GM19463 (cell line): ENCODE data around the gene MTX1.
A peak's percentile ranks its signal among the peaks of the same experiment; 100 is the strongest.
"Not testable (repeated sequence)": the region's sequence is repeated elsewhere in the genome, so short reads cannot be mapped to it uniquely, and the experiment has no call there.

Experiments used
- ATAC-seq: cut with Tn5 transposase; IDR thresholded peaks from one replicate; pipeline ENCODE4 v1.9.1; 2021; ENCODE audit warnings: mild to moderate bottlenecking, moderate library complexity; ENCODE audit not compliant: unreplicated experiment

Gene MTX1

DNA sequence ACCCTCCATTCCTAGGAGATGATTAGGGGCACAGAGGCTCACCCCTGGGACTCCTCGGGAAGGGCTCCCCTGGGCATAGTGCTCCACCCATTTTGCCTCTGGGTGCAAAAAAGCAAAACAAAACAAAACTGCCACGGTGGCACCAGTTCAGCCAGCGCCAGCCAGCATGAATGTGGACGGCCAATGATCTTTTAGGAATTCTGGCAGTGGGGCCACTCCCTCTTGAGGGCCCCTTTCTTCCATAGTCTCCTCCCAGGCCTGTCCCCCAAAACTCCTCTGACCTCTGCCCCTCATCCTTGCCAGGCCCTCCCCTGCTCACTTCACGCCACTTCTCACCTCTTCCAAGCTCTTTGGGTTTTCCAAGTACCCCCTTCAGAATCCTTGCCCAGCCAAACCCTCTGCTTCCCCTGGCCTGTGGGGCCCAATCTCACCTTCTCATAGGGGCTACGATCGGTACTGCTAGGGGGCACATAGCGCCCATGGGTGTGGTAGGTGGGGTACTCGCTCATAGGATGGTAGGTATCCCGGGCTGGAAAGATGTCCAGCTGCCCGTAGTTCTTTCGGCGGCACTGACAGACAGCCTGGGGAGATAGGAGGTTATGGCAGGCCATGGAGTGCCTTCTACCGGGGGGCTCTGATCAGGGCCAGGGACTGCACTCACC, 21.6 kb upstream of the MTX1 start:
- ATAC-seq, result no peak

DNA sequence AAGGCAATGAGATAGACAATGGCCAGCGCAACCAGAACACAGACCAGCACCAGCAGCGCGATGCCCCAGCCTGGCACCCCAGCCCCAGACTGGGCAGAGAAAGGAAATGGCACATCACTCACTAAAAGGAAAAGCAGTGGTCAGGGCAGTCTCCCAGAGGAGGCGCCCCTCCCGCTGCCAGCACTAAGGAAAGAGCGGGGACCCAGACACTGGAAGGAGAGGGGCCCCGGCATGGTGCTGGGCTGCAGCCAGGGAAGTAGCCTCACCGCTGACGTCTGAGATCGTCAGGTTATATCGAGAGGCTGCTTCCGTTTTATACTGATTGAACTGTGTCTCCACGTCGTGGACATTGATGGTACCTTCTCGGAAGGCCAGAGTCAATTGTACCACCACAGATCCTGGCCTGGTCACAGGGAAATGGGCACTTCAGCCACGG, 21.0 kb upstream of the MTX1 start:
- ATAC-seq, result no peak

GRCh38 chr1:155188268-155188667, 20.2 kb upstream of the MTX1 start:
- ATAC-seq, result no peak

DNA sequence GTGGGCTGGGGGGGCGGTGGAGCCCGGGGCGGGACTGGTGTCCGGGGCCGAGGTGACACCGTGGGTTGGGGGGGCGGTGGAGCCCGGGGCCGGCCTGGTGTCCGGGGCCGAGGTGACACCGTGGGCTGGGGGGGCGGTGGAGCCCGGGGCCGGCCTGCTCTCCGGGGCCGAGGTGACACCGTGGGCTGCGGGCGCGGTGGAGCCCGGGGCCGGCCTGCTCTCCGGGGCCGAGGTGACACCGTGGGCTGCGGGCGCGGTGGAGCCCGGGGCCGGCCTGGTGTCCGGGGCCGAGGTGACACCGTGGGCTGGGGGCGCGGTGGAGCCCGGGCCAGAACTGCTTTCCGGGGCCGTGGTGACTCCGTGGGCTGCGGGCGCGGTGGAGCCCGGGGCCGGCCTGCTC, 18.6 kb upstream of the MTX1 start:
- ATAC-seq, result not testable (repeated sequence)

GRCh38 chr1:155191904-155192303, 16.6 kb upstream of the MTX1 start:
- ATAC-seq, result no peak

GRCh38 chr1:155192346-155193274, 15.9 kb upstream of the MTX1 start:
- no peak for ATAC-seq

DNA sequence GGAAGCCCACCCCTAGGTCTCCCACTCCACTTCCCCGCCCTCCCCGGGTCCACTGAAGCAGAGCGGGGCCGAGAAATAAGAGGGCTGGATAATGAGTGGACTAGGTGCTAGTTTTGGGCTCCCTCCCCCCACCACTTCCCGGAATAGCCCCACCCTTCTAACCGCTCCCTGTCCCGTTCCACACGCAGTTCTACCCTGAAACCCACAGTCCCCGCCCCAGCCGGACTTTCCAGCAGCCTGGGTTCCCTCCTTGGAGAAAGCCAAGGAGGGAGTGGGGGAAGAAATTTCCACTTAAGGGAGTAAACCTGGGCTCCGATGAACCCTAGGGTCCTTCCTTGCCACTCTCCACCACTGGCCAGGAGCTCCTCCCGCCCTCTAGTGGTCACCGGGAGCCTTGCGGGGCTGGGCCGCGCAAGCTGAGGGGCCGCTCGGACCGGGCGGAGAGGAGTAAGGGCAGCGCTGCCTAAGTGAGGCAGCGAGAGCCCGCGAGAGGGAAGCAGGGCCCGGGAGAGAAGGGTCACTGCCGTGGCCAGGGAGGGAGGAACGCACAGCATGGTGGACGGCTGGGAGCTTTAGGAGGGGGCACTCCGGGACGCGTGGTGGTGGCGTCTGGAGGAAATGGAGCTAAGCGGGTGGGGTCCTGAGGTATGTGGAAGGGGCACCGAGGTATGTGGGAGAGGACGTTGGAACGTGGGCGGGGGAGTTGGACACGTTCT, 15.1 kb upstream of the MTX1 start:
- ATAC-seq, result peak; percentile 83

GRCh38 chr1:155193991-155194240, 14.6 kb upstream of the MTX1 start:
- ATAC-seq, result not testable (repeated sequence)

DNA sequence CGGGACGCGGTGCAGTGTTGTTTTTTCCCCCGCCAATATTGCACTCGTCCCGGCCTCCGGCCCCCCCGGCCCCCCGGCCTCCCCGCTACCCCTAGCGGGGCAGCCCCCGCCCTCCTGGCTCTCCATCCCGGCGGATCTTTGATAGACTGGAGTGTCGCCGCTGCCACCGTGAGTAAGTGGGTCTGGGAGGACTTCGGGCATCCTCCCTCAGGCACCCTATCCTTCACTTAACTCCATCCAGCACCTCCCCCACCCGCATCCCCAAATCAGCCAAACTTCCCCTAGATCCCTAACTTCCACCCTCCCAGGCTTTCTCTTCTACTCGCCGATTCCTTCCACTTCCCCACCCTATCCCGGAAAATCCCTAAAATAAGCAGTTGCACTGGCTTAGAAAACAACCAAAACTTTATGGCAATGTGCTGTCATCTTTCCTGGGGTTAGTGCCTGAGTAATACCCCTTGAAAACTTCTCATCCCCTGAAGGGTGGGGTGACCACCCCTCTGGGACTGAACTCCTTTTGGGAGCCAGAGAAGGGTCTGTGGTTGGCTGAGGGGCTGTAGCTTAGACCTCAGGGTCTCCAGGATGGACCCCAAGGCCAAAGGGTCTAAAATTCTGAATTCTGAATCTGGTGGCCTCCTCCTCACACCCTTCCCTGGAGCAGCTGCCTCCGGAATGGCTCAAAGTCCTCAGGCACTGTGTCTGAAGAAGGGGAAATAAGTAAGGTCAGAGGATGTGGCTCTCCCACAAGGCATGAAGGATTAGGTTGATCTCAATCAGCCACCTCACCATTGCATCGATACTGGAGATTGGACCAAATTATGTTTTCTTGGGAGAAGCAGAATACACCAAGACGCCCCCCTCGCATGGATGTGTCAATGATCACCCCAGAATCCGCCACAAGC, 13.0 kb upstream of the MTX1 start:
- no peak for ATAC-seq

GRCh38 chr1:155196103-155196892, 12.2 kb upstream of the MTX1 start:
- no peak for ATAC-seq

DNA sequence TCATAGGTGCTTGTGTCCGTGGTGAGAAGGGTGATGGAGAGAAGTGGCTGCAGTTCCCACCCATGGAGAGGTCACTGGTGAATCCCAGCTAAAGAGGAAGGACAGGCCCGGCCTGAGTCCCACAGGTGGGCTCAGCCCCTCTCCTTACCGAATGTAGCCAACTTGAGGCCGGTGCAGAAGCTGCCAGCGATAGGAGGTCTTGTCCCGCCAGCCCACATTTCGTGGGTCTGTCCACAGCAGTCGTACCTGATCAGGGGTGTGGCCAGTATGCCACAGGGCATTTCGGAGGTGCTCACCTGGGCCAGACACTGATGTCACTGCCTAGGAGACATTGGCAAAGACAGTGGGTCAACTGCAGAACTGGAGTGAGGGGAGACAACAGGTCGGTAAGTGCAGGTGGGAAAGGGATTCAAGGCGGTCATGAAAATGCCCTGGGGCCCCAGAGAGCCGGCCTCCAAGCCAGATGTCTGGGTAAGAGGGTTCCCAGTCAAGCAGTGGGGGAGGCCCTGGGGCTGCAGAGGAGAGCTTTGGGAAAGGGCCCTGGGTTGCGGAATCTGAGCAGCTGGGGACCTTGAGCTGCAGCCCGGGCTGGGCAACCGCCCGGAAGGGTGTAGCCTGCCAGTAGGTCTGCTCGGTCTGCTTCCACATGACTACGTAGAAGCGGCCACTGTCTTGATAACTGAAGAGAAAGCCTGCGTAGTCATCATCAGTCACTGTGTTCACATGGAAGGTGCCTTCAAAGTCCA, 11.4 kb upstream of the MTX1 start:
- ATAC-seq, result no peak

GRCh38 chr1:155197901-155198546, 10.5 kb upstream of the MTX1 start:
- no peak for ATAC-seq

DNA sequence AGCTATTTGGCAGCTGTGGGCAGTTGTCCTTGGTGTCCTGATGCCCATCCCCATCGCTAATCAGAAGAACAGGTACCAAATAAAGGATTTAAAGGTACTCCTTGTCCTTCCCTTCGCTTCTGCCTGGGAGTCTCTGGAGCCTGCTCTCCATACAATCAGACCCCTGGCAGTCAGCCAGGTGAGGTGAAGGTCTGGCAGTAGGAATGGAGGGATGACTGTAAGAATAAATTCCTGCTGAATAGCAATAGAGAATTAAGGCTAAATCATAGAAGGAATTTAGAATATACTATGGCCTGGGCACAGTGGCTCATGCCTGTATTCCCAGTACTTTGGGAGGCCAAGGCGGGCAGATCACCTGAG, 10.0 kb upstream of the MTX1 start:
- ATAC-seq, result no peak

- no peak for ATAC-seq
These were observed 8.7 kb upstream of the MTX1 start for GRCh38 chr1:155199792-155200191.

- ATAC-seq, result no peak
These were observed 7.6 kb upstream of the MTX1 start for GRCh38 chr1:155200920-155201319.

DNA sequence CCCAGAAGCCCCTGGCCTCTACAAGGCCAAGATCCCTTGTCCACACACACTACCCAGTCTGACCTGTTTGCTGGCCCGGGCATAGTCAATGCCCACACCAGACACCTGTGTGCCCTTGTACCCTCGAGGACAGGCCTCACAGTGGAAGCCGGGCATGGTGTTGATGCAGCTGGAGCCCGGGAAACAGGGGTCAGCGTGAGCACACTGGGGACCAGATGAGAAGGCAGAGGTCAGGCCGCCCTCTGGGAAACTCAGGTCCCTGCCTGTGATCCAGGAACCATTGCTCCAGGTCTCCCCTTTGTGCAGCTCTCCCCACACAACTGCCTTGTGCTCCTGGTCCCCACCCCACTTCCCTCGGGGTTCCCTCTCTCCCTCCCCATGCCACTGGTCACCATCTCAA, 6.3 kb upstream of the MTX1 start:
- ATAC-seq, result no peak

DNA sequence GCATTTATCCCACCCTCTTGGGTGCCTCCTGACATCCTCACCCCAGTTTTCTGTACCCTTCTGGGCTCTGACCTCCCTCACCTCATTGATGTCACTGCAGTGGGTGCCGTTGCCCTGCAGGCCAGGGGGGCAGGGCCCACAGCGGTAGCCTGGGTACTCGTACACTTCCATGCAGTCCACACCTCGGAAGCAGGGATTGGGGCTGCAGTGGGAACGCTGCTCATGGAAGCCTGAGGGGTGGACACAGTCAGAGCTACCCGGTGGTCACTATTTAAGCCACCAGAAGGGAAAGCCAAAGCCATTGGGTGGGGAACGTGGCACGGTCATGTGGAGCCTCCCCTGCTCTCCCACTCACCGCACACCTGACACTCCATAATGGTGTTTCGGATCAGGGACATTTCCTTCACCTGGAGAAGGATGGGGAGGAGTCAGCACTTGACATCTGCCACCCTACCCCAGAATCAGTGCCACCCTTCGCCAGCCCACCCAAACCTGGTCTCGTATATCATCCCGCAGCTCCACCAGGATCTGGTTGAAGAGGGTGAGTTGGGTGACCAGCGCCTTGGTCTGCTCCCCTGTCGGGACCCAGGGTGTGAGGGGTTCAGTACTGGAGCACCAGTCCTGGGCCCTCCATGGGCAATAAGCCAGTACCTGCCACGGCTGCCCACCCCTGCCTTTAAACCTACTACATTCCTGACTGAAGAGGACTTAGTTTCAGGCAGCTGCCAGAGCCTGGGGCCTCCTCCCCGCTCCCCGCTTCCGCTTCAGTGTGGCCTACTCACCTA, 5.6 kb upstream of the MTX1 start:
- ATAC-seq, result no peak

- no peak for ATAC-seq
These were observed 3.5 kb upstream of the MTX1 start for GRCh38 chr1:155205035-155205434.
